CD1c-positive myeloid dendritic cell (primary cell): ENCODE results near the gene USH2A.

ENCODE experiments used
- DNase-seq: peaks from one replicate; pipeline ENCODE4 v3.0.0-alpha.2; 2016; ENCODE audit errors: extremely low spot score

USH2A gene

DNA sequence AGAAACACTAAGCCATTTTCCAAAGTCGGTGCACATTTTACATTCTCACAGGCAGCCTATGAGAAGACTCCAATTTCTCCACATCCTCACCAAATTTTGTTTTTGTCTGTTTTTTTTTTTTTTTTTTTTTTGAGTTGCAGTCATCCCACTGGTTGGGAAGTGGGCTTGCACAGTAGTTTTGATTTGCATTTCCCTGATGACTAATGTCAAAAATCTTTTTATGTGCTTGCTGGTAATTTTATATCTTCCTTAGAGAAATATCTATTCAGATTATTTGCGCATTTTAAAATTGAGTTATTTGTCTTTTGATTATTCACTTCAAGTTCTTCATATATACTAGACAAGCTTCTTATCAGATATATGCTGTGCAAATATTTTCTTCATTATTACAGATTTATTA is 141.5 kb downstream of the USH2A start:
- DNase-seq = no peak

GRCh38 chr1:216270086-216270773 is 153.0 kb downstream of the USH2A start:
- no peak for DNase-seq

DNA sequence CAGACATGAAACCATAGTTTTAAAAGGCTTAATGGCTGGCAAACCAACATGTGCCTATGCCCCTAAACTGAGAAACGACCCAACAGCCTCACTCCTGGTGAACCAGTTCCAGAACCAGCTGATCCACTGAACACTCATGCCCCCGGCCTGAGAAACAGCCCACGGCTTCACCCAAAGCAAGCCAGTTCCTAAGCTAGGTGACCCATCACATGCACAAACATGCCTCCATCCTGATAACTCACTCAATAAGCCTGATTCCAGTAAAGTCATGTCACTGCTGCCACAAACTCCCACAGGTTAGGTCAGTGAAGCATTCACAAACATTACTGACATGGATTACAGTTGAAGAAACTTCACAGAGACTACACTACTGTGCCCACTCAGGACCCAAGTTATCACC is 161.6 kb downstream of the USH2A start:
- no peak for DNase-seq

GRCh38 chr1:216258856-216259255 is 164.4 kb downstream of the USH2A start:
- no peak for DNase-seq

DNA sequence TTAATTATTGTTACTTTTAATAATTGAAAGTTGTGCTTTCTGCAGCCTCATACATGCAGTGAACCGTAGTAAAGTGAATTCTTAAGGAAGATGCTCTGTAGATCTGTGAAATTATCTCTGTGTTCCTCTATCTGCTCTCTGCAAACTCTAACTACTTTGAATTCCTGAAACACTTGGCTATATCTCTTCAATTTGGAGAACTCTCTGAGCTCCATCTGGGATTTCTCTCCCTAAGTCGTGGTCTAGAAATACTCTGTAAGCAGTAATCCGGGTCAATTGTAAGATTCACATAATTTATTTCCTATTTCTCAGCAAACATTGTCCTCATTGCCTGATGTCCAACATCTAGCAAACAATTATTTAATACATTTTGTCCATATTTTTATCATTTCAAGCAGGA is 164.9 kb downstream of the USH2A start:
- DNase-seq = no peak

DNA sequence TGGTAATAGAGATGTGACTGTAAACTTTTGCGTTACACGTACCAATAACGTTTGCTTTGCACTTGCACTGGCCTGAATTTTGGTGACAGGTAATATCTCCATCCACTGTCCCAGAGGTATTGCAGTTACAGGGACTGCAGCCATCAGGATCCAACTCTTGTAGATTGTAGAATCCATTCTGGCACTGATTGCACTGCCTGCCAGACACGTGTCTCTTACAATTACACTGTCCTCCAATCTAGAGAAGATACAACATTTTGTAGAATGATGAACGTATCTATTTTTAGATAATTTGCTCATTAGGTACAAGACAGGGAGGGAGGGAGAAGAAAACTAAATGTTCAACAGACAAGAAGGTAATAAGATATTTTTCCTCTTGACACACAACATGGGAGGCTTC is 172.4 kb downstream of the USH2A start:
- no peak for DNase-seq

GRCh38 chr1:216248628-216249027 is 174.6 kb downstream of the USH2A start:
- DNase-seq = no peak

- no peak for DNase-seq
Measured at GRCh38 chr1:216247937-216248336, 175.3 kb downstream of the USH2A start.

- no peak for DNase-seq
Measured at GRCh38 chr1:216246577-216247203, 176.6 kb downstream of the USH2A start.

- no peak for DNase-seq
Measured at GRCh38 chr1:216238844-216239243, 184.4 kb downstream of the USH2A start.

DNA sequence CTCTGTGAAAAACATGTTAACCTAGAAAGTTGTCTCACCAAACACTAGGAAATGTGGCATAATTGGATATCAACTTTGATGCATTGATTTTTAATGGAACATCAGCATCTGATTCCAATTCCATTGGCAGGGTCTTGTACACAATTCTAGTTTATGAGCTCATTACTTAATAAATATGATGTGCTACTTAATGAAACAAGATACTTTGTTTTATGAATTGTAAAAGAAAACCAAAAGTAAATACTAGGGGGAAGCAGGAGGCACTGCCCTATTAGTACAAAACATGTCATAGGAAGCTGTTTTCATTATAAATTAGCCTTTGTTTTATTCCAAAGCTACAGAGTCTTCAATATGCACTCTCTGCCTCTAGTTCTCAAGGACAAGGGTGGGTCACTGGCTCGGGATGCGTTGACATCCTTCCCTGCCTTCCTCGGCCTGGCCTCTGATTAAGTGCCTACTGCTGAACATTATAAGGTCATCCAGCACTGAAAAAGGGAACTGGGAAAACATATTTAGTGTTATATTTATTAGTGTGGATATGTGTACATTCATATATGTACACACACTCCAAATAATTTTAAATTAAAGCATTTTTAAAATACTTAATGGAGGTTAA is 185.2 kb downstream of the USH2A start:
- DNase-seq = no peak

DNA sequence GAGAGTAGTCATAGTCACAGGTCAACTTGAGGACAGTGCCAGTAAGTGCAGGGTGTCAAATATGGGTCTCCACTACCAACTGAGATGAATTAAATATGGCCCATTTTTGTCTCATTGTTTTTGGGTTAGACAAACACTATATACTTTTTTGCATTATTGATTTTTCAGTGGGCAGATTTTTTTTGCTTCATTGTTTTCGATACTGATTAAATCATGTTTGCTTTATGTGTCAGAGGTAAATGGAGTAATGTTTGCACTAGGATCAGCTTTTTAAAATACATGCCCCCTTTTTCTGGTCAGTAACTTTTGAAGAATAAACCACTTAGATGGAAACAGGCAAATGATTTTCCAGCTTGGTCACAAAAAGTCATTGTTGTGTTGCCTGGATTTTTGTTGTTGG is 199.0 kb downstream of the USH2A start:
- no peak for DNase-seq

DNA sequence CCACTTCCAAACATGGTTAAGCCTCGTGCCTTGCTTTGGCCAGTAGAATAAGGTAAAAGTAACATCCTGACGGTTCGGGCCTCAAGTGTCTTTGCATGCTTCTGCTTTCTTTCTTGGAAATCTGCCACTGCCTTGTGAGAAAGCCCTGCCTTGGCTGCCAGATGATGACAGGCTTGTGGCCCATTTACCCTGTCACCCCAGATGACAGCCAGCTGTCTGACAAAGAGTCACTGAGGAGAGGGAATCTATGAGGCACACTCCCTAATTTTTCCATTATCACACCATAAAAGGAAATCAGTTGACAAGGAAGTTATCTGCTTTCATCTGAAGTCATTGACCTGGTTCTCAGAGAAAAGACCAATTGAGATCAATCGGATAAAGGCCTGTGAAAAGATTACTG is 199.8 kb downstream of the USH2A start:
- DNase-seq = no peak

GRCh38 chr1:216222288-216222687 is 201.0 kb downstream of the USH2A start:
- no peak for DNase-seq

- peak; percentile 32 for DNase-seq
Measured at GRCh38 chr1:216221260-216221700, 202.0 kb downstream of the USH2A start.

DNA sequence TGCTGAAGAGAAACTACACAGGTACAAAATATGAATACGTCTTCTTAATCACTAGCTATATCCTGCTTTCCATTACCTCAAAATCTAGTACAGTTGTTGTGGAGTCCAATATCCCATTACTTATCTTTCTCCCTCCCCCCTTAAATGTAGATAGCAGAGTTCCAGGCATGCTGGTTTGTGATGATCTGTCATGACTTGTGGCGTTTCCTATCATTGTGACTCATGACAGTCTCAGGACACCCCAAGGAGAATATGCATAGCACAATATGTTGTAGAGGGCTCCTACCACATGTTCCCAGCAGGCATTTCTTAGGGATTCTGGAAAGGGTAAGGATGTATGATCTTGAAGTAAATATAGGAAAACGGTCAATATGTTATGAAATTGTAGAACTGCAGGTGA is 206.9 kb downstream of the USH2A start:
- DNase-seq = no peak

- no peak for DNase-seq
Measured at GRCh38 chr1:216215169-216215568, 208.1 kb downstream of the USH2A start.

DNA sequence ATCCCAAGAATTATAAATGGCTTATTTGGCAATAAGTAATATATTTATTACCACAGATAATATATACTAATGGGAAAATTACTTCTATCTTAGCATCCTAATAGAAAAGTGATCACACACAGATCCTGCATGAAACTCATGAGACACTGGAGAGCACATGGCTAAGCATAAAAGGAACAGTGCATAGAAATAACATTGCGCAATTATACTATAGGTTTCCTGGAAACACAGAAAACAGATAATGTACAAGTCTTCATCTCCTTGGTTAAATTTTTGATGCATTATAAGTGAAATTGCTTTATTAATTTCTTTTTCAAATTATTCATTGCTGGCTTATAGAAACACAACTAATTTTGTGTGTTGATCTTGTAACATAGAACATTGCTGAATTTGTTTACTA is 210.4 kb downstream of the USH2A start:
- no peak for DNase-seq

DNA sequence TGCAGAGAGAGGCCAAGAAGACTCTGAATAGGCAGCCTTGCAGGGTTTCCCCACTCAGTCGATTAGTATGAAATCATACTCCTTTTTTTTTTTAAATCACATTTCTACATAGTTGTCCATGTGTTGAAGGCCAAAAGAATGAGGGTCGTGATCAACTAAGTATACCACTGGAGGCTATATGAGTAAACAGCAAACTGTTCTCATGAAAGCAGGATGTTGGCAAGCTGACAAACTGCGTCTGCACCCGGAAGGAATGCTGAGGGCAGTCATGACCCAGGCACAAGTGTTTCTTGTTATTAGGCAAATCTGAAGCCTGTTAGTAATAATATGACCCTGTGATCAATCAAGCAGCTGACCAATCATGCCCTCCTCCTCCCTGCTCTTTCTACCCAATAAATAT is 213.2 kb downstream of the USH2A start:
- no peak for DNase-seq

DNA sequence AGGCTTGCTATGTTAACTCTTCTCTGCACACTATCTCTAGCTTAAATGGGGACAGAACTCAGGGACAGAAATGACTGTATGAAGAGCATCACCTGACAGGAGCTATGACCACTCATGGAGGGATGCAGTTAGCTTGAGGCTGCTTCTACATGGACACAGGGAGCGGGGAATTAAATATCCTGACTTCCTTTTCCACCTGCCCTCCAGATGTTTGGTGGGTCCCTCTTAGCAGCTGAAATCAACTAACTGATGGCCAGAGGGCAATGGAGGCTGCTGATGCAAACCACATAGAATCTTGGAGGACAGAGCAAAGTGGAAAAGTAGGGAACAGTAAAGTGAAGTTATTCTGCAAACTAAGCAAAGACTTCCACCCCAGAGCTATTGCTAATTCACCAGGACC is 214.1 kb downstream of the USH2A start:
- no peak for DNase-seq

- DNase-seq = no peak
Measured at GRCh38 chr1:216207154-216207553, 216.1 kb downstream of the USH2A start.

GRCh38 chr1:216205176-216205575 is 218.1 kb downstream of the USH2A start:
- no peak for DNase-seq

DNA sequence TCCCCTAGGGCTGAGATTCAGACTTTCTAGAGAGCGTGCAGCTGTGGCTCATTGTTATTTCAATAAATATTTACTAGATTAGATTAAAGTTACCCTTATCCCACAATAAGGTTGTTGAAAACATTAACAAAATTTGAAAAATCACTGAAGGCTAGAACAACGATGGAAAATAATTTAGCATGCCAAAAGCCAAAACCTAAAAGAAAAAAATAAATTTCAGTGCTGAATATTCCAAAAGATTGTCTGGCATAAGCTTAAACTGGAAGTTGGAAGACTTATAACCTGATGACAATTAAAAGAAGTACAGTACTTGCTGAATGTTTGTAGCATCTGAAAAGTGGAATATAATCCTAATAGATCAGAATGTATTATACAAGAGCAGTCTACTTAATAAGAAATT is 221.3 kb downstream of the USH2A start:
- no peak for DNase-seq
